C4-2B (cell line): ENCODE data around the gene NEU4.

ENCODE experiments used
- ZFX ChIP-seq: fragments of 450-650 bp; IDR thresholded peaks from 2 replicates; pipeline ENCODE4 v1.6.1; 2017
- TF ChIP-seq, protein P1 (sequence below): fragments of 450-650 bp; conservative IDR thresholded peaks from 2 replicates; pipeline ENCODE4 v1.5.1; 2017; ENCODE audit warnings: mild to moderate bottlenecking

GRCh38 chr2:241855888-241856422, 47.0 kb downstream of the NEU4 start:
- TF ChIP-seq, protein P1, sequence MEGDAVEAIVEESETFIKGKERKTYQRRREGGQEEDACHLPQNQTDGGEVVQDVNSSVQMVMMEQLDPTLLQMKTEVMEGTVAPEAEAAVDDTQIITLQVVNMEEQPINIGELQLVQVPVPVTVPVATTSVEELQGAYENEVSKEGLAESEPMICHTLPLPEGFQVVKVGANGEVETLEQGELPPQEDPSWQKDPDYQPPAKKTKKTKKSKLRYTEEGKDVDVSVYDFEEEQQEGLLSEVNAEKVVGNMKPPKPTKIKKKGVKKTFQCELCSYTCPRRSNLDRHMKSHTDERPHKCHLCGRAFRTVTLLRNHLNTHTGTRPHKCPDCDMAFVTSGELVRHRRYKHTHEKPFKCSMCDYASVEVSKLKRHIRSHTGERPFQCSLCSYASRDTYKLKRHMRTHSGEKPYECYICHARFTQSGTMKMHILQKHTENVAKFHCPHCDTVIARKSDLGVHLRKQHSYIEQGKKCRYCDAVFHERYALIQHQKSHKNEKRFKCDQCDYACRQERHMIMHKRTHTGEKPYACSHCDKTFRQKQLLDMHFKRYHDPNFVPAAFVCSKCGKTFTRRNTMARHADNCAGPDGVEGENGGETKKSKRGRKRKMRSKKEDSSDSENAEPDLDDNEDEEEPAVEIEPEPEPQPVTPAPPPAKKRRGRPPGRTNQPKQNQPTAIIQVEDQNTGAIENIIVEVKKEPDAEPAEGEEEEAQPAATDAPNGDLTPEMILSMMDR: no peak
- TF ChIP-seq ZFX: no peak
